A673 (cell line): ENCODE measurements around the gene LRRC25. TPM values are rescaled to one million over a fixed set of nuclear protein-coding genes. Genes with fewer than 3 reads are reported as not detected.
"Not testable (repeated sequence)": the region's sequence is repeated elsewhere in the genome, so short reads cannot be mapped to it uniquely, and the experiment has no call there.

Experiments used
- BruUV-seq: library from RNA; stranded (reverse); fragments of 400-500 nt; replicated peaks from 2 replicates; lab custom pipeline; 2021; lab: Mats Ljungman, UMichigan
- CTCF ChIA-PET: fragments of 300-600 bp; sonication (Branson Sonifier 250); formaldehyde crosslinking; loops from one replicate; lab custom pipeline; 2022; ENCODE audit warnings: antibody characterized with exemption; lab: Charles Lee
- POLR2A ChIA-PET: fragments of 300-600 bp; sonication (Branson Sonifier 250); formaldehyde crosslinking; loops from one replicate; lab custom pipeline; 2022; ENCODE audit warnings: antibody characterized with exemption; ENCODE audit not compliant: low non-redundant PET; lab: Charles Lee
- DNase-seq: peaks from one replicate; pipeline ENCODE4 v3.0.0-alpha.2; 2015; ENCODE audit warnings: low spot score
- H3K27ac ChIP-seq: fragments of 200-600 bp; sonication (generic); 2 replicates; pipeline ENCODE4 v1.5.1; 2016; ENCODE audit warnings: mixed run types, low read depth, mild to moderate bottlenecking, mixed read lengths, antibody characterized with exemption, low read length; ENCODE audit not compliant: poor library complexity, severe bottlenecking
- H3K27me3 ChIP-seq: fragments of 200-600 bp; sonication (generic); replicated peaks from 2 replicates; pipeline ENCODE4 v1.6.1; 2017; ENCODE audit warnings: mixed run types, low read depth, mild to moderate bottlenecking, mixed read lengths, antibody characterized with exemption, low read length; ENCODE audit not compliant: insufficient read depth, poor library complexity
- H3K36me3 ChIP-seq: fragments of 200-600 bp; sonication (generic); 2 replicates; pipeline ENCODE4 v1.6.1; 2016; ENCODE audit warnings: mixed run types, mild to moderate bottlenecking, mixed read lengths, antibody characterized with exemption, low read length; ENCODE audit not compliant: insufficient read depth, poor library complexity, severe bottlenecking
- H3K4me1 ChIP-seq: fragments of 200-600 bp; sonication (generic); 2 replicates; pipeline ENCODE4 v1.6.1; 2017; ENCODE audit warnings: mixed run types, mild to moderate bottlenecking, mixed read lengths, antibody characterized with exemption, low read length; ENCODE audit not compliant: insufficient read depth, poor library complexity, severe bottlenecking
- H3K4me3 ChIP-seq: fragments of 200-600 bp; sonication (generic); 2 replicates; pipeline ENCODE4 v1.5.1; 2016; ENCODE audit warnings: low read depth, mixed run types, mild to moderate bottlenecking, mixed read lengths, low read length; ENCODE audit not compliant: poor library complexity, severe bottlenecking
- H3K9me3 ChIP-seq: fragments of 200-600 bp; sonication (generic); 2 replicates; pipeline ENCODE4 v1.6.1; 2016; ENCODE audit warnings: mixed run types, low read depth, mild to moderate bottlenecking, mixed read lengths, antibody characterized with exemption, low read length; ENCODE audit not compliant: poor library complexity, severe bottlenecking
- EZH2 ChIP-seq: fragments of 200-600 bp; sonication (generic); IDR thresholded peaks from 2 replicates; pipeline ENCODE4 v1.6.1; 2017; ENCODE audit warnings: borderline replicate concordance, low read depth, mild to moderate bottlenecking, mixed read lengths, antibody characterized with exemption, low read length; ENCODE audit not compliant: poor library complexity, severe bottlenecking
- intact Hi-C: fragments of 100-400 bp; cut with micrococcal nuclease; formaldehyde crosslinking; loops from one replicate; pipeline ENCODE4 v1.10.0; 2022; ENCODE audit not compliant: unreplicated experiment
- total RNA-seq: library from RNA; stranded (reverse); gene quantifications from 2 replicates; pipeline ENCODE4 v1.2.3, GENCODE V29; 2021
- TF ChIP-seq, protein P1 (sequence below): fragments of 300-800, 200-600 bp; sonication (generic); conservative IDR thresholded peaks from 2 replicates; pipeline ENCODE4 v1.5.1; 2017; ENCODE audit warnings: low read depth, mild to moderate bottlenecking, antibody characterized with exemption, low read length, moderate library complexity, mixed read lengths

Gene LRRC25
- total RNA-seq, 1 experiment from 2014 or later, result not detected

DNA sequence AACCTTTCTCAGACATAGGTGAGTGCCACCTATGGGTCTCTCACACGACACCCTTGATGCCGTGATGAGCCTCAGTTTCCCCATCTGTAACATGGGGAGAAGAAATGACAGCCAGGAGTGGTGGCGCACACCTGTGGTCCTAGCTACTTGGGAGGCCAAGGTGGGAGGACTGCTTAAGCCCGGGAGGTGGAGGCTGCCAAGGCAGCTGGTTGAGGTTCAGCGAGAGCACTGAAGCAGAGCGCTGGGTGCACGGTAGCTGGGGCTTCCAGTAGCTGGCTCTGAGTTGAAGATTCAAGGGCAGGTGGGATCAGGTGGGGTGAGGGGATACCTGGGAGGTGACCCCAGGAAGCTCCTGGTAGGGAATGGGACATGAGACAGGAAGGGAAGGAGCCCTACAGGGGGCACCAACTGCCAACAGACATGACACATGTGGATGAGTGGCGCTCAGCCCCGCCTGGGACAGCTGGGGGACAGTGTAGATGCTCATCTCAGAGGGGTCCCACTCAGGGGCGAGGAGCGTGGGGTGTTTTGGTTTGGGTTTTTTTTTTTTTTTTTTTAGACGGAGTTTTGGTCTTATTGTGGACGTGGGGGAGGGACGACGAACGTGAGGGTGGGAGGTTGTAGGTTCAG, 15.3 kb upstream of the LRRC25 start:
- CTCF ChIA-PET, result interaction anchor here (0.5 to 2.6 kb wide), 2 partner anchors 134 to 144 kb away, joined by 4 to 13 read pairs; no protein-coding TSS in a partner anchor
- H3K27ac ChIP-seq, result no peak overlapping the region
- no peaks in the 10 kb centered on the region for H3K36me3 ChIP-seq
- no TSS peak for BruUV-seq
- no peak overlapping the region for H3K4me3 ChIP-seq
- POLR2A ChIA-PET, result no interaction called here
- DNase-seq, result no peak
- H3K4me1 ChIP-seq, result peaks cover 38% of the 10 kb centered on the region
- intact Hi-C loops, result no loop called here
- TF ChIP-seq, protein P1, sequence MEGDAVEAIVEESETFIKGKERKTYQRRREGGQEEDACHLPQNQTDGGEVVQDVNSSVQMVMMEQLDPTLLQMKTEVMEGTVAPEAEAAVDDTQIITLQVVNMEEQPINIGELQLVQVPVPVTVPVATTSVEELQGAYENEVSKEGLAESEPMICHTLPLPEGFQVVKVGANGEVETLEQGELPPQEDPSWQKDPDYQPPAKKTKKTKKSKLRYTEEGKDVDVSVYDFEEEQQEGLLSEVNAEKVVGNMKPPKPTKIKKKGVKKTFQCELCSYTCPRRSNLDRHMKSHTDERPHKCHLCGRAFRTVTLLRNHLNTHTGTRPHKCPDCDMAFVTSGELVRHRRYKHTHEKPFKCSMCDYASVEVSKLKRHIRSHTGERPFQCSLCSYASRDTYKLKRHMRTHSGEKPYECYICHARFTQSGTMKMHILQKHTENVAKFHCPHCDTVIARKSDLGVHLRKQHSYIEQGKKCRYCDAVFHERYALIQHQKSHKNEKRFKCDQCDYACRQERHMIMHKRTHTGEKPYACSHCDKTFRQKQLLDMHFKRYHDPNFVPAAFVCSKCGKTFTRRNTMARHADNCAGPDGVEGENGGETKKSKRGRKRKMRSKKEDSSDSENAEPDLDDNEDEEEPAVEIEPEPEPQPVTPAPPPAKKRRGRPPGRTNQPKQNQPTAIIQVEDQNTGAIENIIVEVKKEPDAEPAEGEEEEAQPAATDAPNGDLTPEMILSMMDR, result no peak
- TF ChIP-seq EZH2, result no peak
- H3K27me3 ChIP-seq, result no peaks in the 10 kb centered on the region
- no peaks in the 10 kb centered on the region for H3K9me3 ChIP-seq

DNA sequence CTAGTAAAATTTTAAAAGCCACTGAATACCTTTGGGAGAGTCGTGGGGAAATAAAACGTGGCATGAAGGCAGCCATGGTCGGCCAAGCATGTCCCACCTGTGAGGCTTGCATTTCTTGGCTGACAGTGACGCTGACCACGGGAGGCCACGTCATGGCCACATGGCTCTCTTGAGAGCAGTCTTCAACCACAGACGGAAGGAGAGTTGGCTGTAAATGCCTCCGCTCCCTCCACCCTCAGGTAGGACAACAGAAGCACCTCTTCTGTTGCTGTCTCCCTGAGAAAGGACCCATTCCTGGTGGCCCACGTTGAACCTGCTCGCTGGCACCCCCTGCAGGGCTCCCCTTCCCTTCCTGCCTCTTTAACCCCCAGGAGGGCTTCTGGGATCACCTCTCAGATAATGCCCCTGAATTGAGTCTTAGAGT, 10.6 kb upstream of the LRRC25 start:
- Histone ChIP-seq H3K27ac (no peak overlapping the region), H3K4me3 (no peak overlapping the region), H3K36me3 (no peaks in the 10 kb centered on the region), H3K27me3 (no peaks in the 10 kb centered on the region), H3K4me1 (no peaks in the 10 kb centered on the region), H3K9me3 (no peaks in the 10 kb centered on the region)
- TF ChIP-seq, protein P1, result peak; percentile 72
- no peak for TF ChIP-seq EZH2
- no TSS peak for BruUV-seq
- intact Hi-C loops, result no loop called here
- ChIA-PET CTCF (no interaction called here), POLR2A (no interaction called here)
- DNase-seq, result peak; percentile 56

DNA sequence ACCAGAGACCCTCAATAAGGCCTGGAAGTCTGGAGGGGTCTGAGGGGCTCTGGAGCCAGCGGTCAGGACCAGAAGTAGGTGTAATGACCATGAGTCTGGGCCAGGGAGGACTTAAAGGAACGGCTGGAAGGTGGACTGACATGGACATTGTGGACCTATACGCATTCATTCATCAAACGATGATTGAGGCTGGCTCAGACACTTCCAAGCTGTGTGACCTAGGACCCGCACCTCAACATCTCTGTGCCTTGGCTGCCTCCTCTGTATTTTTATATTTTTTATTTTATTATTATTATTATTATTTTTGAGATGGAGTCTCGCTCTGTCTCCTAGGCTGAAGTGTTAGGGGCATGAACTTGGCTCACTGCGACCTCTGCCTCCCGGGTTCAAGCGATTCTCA, 9.3 kb upstream of the LRRC25 start:
- CTCF ChIA-PET, result interaction anchor here (1.3 kb wide), 1 partner anchor 129 kb away, joined by 4 read pairs; no protein-coding TSS in a partner anchor
- no peak overlapping the region for H3K27ac ChIP-seq
- POLR2A ChIA-PET, result no interaction called here
- no peaks in the 10 kb centered on the region for H3K27me3 ChIP-seq
- no TSS peak for BruUV-seq
- intact Hi-C loops, result no loop called here
- no peaks in the 10 kb centered on the region for H3K9me3 ChIP-seq
- no peak overlapping the region for H3K4me3 ChIP-seq
- DNase-seq, result no peak
- H3K36me3 ChIP-seq, result no peaks in the 10 kb centered on the region
- no peak for TF ChIP-seq EZH2
- TF ChIP-seq, protein P1, result no peak
- H3K4me1 ChIP-seq, result no peaks in the 10 kb centered on the region

DNA sequence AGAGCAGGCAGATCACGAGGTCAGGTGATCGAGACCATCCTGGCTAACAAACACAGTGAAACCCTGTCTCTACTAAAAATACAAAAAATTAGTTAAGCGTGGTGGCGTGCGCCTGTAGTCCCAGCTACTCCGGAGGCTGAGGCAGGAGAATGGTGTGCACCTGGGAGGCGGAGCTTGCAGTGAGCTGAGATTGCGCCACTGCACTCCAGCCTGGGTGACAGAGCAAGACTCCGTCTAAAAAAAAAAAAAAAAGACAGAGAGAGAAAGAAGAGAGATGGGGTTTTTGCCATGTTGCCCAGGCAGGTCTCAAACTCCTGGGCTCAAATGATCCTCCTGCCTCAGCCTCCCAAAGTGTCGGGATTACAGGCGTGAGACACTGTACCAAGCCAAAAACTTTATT, 8.3 kb upstream of the LRRC25 start:
- H3K4me1 ChIP-seq, H3K27ac ChIP-seq, DNase-seq, H3K36me3 ChIP-seq, H3K9me3 ChIP-seq, BruUV-seq, intact Hi-C loops, H3K27me3 ChIP-seq, H3K4me3 ChIP-seq, CTCF ChIA-PET, POLR2A ChIA-PET: not testable (repeated sequence)

DNA sequence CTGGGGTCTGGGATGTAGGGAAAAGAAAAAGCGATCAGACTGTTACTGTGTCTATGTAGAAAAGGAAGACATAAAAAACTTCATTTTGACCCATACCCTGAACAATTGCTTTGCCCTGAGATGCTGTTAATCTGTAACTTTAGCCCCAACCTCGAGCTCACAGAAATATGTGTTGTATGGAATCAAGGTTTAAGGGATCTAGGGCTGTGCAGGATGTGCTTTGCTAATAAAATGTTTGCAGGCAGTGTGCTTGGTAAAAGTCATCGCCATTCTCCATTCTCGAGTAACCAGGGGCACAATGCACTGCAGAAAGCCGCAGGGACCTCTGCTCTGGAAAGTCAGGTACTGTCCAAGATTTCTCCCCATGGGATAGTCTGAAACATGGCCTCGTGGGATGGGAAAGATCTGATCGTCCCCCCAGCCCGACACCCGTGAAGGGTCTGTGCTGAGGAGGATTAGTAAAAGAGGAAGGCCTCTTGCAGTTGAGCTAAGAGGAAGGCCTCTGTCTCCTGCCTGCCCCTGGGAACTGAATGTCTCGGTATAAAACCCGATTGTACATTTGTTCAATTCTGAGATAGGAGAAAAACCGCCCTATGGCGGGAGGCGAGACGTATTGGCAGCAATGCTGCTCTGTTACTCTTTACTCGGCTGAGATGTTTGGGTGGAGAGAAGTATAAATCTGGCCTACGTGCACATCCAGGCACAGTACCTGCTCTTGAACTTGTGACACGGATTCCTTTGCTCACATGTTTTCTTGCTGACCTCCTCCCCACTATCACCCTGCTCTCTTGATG, 5.2 kb upstream of the LRRC25 start:
- BruUV-seq, H3K4me1 ChIP-seq, POLR2A ChIA-PET, DNase-seq, CTCF ChIA-PET, H3K9me3 ChIP-seq, H3K27ac ChIP-seq, H3K4me3 ChIP-seq, H3K36me3 ChIP-seq, H3K27me3 ChIP-seq, intact Hi-C loops: not testable (repeated sequence)
